Sigmoid colon (tissue), 4 donors: ENCODE measurements around the gene TRERF1.

Experiments
- EP300 ChIP-seq, 4 donors: sonication (generic); formaldehyde crosslinking; IDR thresholded peaks; one replicate each; pipeline ENCODE4 v1.6.1; 2017; ENCODE audit warnings: antibody characterized with exemption in 4 of 4
- POLR2AphosphoS5 ChIP-seq, 4 donors: sonication (generic); formaldehyde crosslinking; IDR thresholded peaks; one replicate each; pipeline ENCODE4 v1.6.1; 2017; ENCODE audit warnings: antibody characterized with exemption in 4 of 4
- TF ChIP-seq, protein P1 (sequence below), 4 experiments: fragments of 450-650 bp in 3 of 4; fragments of 200-600 bp in 1 of 4; IDR thresholded peaks; one replicate each; pipeline ENCODE4 v1.5.1; 2016 to 2019; ENCODE audit warnings: antibody characterized with exemption in 4 of 4, mild to moderate bottlenecking in 3 of 4, moderate library complexity in 2 of 4

DNA sequence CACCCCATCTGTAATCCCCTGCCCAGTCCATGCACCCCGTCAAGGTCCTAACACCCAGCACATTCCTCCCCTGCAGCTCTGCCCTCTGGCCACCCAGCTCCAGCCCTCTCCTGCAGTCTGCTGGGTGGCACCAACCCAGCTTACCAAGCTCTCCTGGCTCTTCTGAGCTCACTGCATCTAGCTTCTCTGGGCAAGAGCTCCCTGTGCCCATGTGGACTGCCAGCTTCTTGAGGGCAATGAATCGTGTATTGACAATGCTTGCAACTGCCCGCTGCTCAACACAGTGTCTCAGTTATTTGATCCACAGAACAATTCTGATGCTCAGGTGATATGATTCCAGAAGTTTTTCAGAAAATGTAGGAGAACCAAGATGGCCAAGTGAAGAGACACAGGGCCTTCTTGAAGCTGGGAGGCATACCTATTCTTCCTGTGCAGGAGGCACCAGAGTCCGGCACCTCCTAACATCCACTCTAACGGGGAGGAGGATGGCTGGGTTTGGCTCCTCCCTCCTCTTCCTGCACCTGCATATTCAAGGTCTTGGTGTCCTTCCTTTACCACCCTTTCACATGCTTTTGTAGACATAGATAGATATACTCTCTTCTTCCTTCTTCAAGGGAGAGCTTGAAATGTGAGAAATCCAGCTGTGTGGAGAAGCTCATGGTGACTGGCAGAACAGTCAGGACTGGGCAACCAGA, 85.6 kb downstream of the TRERF1 start:
- TF ChIP-seq, protein P1, sequence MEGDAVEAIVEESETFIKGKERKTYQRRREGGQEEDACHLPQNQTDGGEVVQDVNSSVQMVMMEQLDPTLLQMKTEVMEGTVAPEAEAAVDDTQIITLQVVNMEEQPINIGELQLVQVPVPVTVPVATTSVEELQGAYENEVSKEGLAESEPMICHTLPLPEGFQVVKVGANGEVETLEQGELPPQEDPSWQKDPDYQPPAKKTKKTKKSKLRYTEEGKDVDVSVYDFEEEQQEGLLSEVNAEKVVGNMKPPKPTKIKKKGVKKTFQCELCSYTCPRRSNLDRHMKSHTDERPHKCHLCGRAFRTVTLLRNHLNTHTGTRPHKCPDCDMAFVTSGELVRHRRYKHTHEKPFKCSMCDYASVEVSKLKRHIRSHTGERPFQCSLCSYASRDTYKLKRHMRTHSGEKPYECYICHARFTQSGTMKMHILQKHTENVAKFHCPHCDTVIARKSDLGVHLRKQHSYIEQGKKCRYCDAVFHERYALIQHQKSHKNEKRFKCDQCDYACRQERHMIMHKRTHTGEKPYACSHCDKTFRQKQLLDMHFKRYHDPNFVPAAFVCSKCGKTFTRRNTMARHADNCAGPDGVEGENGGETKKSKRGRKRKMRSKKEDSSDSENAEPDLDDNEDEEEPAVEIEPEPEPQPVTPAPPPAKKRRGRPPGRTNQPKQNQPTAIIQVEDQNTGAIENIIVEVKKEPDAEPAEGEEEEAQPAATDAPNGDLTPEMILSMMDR (IDR thresholded peaks at IDR 0.05) = no peak
- TF ChIP-seq POLR2AphosphoS5 (IDR thresholded peaks at IDR 0.05) = no peak
- TF ChIP-seq EP300 (IDR thresholded peaks at IDR 0.05) = no peak
